HepG2 (cell line): ENCODE data around the gene POLH. TPM values are rescaled to one million over a fixed set of nuclear protein-coding genes. Genes with fewer than 3 reads are reported as not detected.

ENCODE experiments used
- ATAC-seq: fragments of 200-7000 bp; cut with Tn5 transposase; 3 replicates; pipeline ENCODE4 v1.9.1; 2020; ENCODE audit warnings: mild to moderate bottlenecking, moderate library complexity
- BruUV-seq: library from RNA; stranded (reverse); fragments of 400-500 nt; replicated peaks from 2 replicates; lab custom pipeline; 2021; lab: Mats Ljungman, UMichigan
- CTCF ChIA-PET: fragments of 300-600 bp; formaldehyde crosslinking; extraction: SDS; loops from one replicate; lab custom pipeline; 2021; ENCODE audit warnings: low total read pairs, inconsistent platforms, low intra/inter-chr PET ratio; lab: Yijun Ruan, JAX
- POLR2A ChIA-PET: fragments of 350-600 bp; sonication (Branson Sonifier 250); formaldehyde crosslinking; loops from one replicate; lab custom pipeline; 2020; ENCODE audit warnings: antibody characterized with exemption, inconsistent platforms; lab: Yijun Ruan, JAX
- DNase-seq: peaks from one replicate; pipeline ENCODE4 v3.0.0-alpha.2; 2015; ENCODE audit warnings: low spot score
- FAIRE-seq: peaks from 3 replicates; lab custom pipeline; 2011; peaks lifted over from hg19 to GRCh38; lab: Jason Lieb, UNC
- H2AFZ ChIP-seq: one replicate; pipeline ENCODE4 v1.6.1; 2011; ENCODE audit warnings: low read length, inconsistent platforms
- H3K27ac ChIP-seq: fragments of 300-600 bp; 3 replicates; pipeline ENCODE4 v1.8.0; 2011; ENCODE audit warnings: mixed run types, mild to moderate bottlenecking, mixed read lengths, low read length, inconsistent platforms; ENCODE audit not compliant: insufficient read depth; ENCODE audit errors: extremely low read length
- H3K27me3 ChIP-seq, 2 experiments: fragments of 200-600 bp in 1 of 2; 2 replicates in 1 of 2; 3 replicates in 1 of 2; pipeline versions ENCODE4 v1.6.0 to v1.8.0; 2011; ENCODE audit warnings: low read length in 2 of 2, mild to moderate bottlenecking in 2 of 2, moderate library complexity in 2 of 2, inconsistent platforms in 1 of 2; ENCODE audit not compliant: insufficient read depth in 2 of 2, control insufficient read depth in 1 of 2
- H3K36me3 ChIP-seq, 2 experiments: fragments of 200-600 bp in 1 of 2; replicated peaks in 1 of 2; 2 replicates in 1 of 2; 3 replicates in 1 of 2; pipeline versions ENCODE4 v1.5.1 to v1.8.0; 2011; ENCODE audit warnings: low read length in 2 of 2, inconsistent platforms in 1 of 2; ENCODE audit not compliant: insufficient read depth in 2 of 2, control insufficient read depth in 1 of 2
- H3K4me1 ChIP-seq: 2 replicates; pipeline ENCODE4 v1.5.1; 2012; ENCODE audit warnings: low read length, inconsistent platforms; ENCODE audit not compliant: insufficient read depth
- H3K4me2 ChIP-seq: 2 replicates; pipeline ENCODE4 v1.6.0; 2011; ENCODE audit warnings: low read depth, low read length, inconsistent platforms
- H3K4me3 ChIP-seq, 3 experiments: fragments of 200-600 bp in 1 of 3; sonication (generic), shearing (Covaris generic) in 1 of 3; replicated peaks in 1 of 3; 2 replicates each; pipeline ENCODE4 v1.5.1; 2011 to 2016; ENCODE audit warnings: low read length in 3 of 3, inconsistent platforms in 2 of 3, low read depth in 2 of 3, mild to moderate bottlenecking in 2 of 3, control low read depth in 1 of 3, mixed read lengths in 1 of 3; ENCODE audit not compliant: insufficient read depth in 1 of 3
- H3K79me2 ChIP-seq: one replicate; pipeline ENCODE4 v1.6.1; 2011; ENCODE audit warnings: low read length, inconsistent platforms; ENCODE audit not compliant: insufficient read depth
- H3K9ac ChIP-seq: 2 replicates; pipeline ENCODE4 v1.6.0; 2011; ENCODE audit warnings: mild to moderate bottlenecking, low read depth, low read length, inconsistent platforms; ENCODE audit not compliant: insufficient read depth
- H3K9me3 ChIP-seq: 2 replicates; pipeline ENCODE4 v1.5.1; 2012; ENCODE audit warnings: mild to moderate bottlenecking, low read length
- H4K20me1 ChIP-seq: 2 replicates; pipeline ENCODE4 v1.6.0; 2011; ENCODE audit warnings: inconsistent platforms, mild to moderate bottlenecking, low read length, moderate library complexity; ENCODE audit not compliant: insufficient read depth
- WGBS: methylation state at CpG from one replicate; pipeline ENCODE4 v1.1.6; 2017; ENCODE audit warnings: low lambda C conversion rate; 5-methylcytosine and 5-hydroxymethylcytosine counted together
- in situ Hi-C: cut with HindIII; loops from 2 replicates; pipeline ENCODE4 v1.10.0; 2017; ENCODE audit warnings: low pct_unique_long_range_greater_than_20kb; ENCODE audit not compliant: extremely low pct_ligation_motif_present
- intact Hi-C: fragments of 100-400 bp; cut with micrococcal nuclease; formaldehyde crosslinking; loops from one replicate; pipeline ENCODE4 v1.10.0; 2022; ENCODE audit not compliant: unreplicated experiment
- polyA plus RNA-seq, 8 experiments: library from polyadenylated mRNA; depleted of rRNA in 3 of 8; stranded (reverse) in 7 of 8; unstranded in 1 of 8; fragments of >200 nt; fragmentation: Illumina TruSeq in 4 of 8; extraction: Trizol in 4 of 8; gene quantifications; 2 replicates each; pipeline versions ENCODE4 v1.2.1 to v1.2.3, GENCODE V29; 2011 to 2016; ENCODE audit warnings: low read depth in 4 of 8, missing spikeins in 1 of 8, mixed read lengths in 1 of 8; ENCODE audit not compliant: insufficient read depth in 1 of 8
- total RNA-seq, 5 experiments: library from RNA; depleted of rRNA; stranded (reverse); fragments of >200 nt; fragmentation: Illumina TruSeq; extraction: Trizol; gene quantifications; 2 replicates each; pipeline ENCODE4 v1.2.3, GENCODE V29; 2016; ENCODE audit warnings: low read depth in 1 of 5
- TF ChIP-seq, protein P1 (sequence below): sonication (generic); formaldehyde crosslinking; IDR thresholded peaks from one replicate; pipeline ENCODE4 v1.5.1; 2020; ENCODE audit warnings: mild to moderate bottlenecking, missing genetic modification reagents; ENCODE audit errors: not compliant biosample characterization

Gene POLH
- total and polyA plus RNA-seq, 2 of the 13 experiments (the other 11 are each of a cell fraction or from before 2014, with no cell fraction given), result 11.6 to 25.0 TPM

DNA sequence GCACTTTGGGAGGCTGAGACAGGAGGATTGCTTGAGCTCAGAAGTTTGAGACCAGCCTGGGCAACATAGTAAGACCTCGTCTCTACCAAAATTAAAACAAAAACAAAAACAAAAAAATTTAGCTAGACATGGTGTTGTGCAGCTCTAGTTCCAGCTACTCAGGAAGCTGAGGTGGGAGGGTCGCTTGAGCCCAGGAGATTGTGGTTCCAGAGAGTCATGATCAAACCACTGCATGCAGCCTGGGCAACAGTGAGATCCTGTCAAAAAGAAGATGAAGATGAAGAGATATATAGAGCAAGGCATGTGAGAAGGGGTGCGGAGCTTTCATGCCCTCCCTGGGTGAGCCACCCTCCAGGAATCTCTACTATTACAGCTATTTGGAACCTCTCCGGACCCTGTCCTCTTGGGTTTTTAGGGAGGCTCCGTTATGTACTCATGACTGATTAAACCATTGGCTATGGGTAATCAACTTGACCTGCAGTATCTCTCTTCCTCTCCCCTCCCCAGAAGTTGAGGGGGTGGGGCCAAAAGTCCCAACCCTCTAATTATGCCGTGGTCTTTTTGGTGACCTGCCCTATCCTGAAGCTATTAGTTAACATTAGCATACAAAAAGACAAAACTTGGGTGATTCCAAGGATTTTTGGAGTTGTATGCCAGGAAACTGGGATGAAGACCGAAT is 9.0 kb downstream of the POLH start:
- no peak overlapping the region for H2AFZ ChIP-seq
- H3K9ac ChIP-seq, result no peak overlapping the region
- ChIA-PET POLR2A (interaction anchor here (0.7 to 2.1 kb wide), 2 partner anchors 9 to 50 kb away, joined by 3 to 4 read pairs; partner anchors contain the start of genes POLH and XPO5), CTCF (no interaction called here)
- H3K9me3 ChIP-seq, result no peaks in the 10 kb centered on the region
- ATAC-seq, result no peak
- TF ChIP-seq, protein P1, sequence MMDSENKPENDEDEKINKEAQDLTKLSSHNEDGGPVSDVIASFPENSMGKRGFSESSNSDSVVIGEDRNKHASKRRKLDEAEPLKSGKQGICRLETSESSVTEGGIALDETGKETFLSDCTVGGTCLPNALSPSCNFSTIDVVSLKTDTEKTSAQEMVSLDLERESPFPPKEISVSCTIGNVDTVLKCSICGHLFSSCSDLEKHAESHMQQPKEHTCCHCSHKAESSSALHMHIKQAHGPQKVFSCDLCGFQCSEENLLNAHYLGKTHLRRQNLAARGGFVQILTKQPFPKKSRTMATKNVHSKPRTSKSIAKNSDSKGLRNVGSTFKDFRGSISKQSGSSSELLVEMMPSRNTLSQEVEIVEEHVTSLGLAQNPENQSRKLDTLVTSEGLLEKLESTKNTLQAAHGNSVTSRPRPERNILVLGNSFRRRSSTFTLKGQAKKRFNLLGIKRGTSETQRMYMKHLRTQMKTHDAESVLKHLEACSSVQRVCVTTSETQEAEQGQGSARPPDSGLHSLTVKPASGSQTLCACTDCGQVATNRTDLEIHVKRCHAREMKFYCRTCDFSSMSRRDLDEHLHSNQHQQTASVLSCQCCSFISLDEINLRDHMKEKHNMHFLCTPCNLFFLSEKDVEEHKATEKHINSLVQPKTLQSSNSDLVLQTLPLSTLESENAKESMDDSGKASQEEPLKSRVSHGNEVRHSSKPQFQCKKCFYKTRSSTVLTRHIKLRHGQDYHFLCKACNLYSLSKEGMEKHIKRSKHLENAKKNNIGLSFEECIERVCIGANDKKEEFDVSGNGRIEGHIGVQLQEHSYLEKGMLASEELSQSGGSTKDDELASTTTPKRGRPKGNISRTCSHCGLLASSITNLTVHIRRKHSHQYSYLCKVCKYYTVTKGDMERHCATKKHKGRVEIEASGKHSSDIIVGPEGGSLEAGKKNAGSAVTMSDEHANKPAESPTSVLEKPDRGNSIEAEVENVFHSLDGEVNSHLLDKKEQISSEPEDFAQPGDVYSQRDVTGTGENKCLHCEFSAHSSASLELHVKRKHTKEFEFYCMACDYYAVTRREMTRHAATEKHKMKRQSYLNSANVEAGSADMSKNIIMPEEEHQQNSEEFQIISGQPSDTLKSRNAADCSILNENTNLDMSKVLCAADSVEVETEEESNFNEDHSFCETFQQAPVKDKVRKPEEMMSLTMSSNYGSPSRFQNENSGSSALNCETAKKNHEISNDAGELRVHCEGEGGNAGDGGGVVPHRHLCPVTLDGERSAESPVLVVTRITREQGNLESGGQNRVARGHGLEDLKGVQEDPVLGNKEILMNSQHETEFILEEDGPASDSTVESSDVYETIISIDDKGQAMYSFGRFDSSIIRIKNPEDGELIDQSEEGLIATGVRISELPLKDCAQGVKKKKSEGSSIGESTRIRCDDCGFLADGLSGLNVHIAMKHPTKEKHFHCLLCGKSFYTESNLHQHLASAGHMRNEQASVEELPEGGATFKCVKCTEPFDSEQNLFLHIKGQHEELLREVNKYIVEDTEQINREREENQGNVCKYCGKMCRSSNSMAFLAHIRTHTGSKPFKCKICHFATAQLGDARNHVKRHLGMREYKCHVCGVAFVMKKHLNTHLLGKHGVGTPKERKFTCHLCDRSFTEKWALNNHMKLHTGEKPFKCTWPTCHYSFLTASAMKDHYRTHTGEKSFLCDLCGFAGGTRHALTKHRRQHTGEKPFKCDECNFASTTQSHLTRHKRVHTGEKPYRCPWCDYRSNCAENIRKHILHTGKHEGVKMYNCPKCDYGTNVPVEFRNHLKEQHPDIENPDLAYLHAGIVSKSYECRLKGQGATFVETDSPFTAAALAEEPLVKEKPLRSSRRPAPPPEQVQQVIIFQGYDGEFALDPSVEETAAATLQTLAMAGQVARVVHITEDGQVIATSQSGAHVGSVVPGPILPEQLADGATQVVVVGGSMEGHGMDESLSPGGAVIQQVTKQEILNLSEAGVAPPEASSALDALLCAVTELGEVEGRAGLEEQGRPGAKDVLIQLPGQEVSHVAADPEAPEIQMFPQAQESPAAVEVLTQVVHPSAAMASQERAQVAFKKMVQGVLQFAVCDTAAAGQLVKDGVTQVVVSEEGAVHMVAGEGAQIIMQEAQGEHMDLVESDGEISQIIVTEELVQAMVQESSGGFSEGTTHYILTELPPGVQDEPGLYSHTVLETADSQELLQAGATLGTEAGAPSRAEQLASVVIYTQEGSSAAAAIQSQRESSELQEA, result no peak
- TF ChIP-seq, all 625 proteins: peak for 0
- intact Hi-C loops (no loop called here), in situ Hi-C loops (no loop called here)
- DNase-seq (no peak), FAIRE-seq (no peak)
- no peak overlapping the region for H3K4me3 ChIP-seq
- no peaks in the 10 kb centered on the region for H3K27me3 ChIP-seq
- no peak overlapping the region for H3K4me2 ChIP-seq
- 95% methylated on average over 7 of the region's 7 CpGs for WGBS
- H4K20me1 ChIP-seq, result no peaks in the 10 kb centered on the region
- no TSS peak for BruUV-seq
- no peak overlapping the region for H3K27ac ChIP-seq
- H3K36me3 ChIP-seq, result peaks cover 18 to 73% of the 10 kb centered on the region in 2 experiments
- H3K4me1 ChIP-seq, result no peaks in the 10 kb centered on the region
- peaks cover 3% of the 10 kb centered on the region for H3K79me2 ChIP-seq
